PFSK-1 (cell line): ENCODE data around the gene HEXIM1.

Experiments
- FOXP2 ChIP-seq: optimal IDR thresholded peaks from 2 replicates; pipeline ENCODE3; 2011; ENCODE audit warnings: borderline replicate concordance, control low read depth, inconsistent platforms; ENCODE audit not compliant: insufficient read depth; ENCODE audit errors: extremely low read length, extremely low read depth
- POLR2AphosphoS5 ChIP-seq: IDR thresholded peaks from 2 replicates; pipeline ENCODE4 v1.6.1; 2012; ENCODE audit warnings: low read depth, mild to moderate bottlenecking, control low read depth, low read length, moderate library complexity
- SIN3A ChIP-seq: IDR thresholded peaks from 2 replicates; pipeline ENCODE4 v1.6.1; 2012; ENCODE audit warnings: mild to moderate bottlenecking, low read length, moderate library complexity, borderline replicate concordance; ENCODE audit not compliant: insufficient read depth
- TAF1 ChIP-seq: IDR thresholded peaks from 2 replicates; pipeline ENCODE4 v1.6.1; 2012; ENCODE audit warnings: low read length, control low read depth, borderline replicate concordance; ENCODE audit not compliant: insufficient read depth
- TF ChIP-seq, protein P1 (sequence below), 2 experiments: IDR thresholded peaks; 2 replicates each; pipeline versions ENCODE4 v1.6.1 to v1.8.0; 2011 to 2012; ENCODE audit warnings: low read depth in 2 of 2, low read length in 2 of 2, control low read depth in 1 of 2, inconsistent platforms in 1 of 2, mild to moderate bottlenecking in 1 of 2, moderate library complexity in 1 of 2; ENCODE audit not compliant: insufficient read depth in 1 of 2

HEXIM1 gene

DNA sequence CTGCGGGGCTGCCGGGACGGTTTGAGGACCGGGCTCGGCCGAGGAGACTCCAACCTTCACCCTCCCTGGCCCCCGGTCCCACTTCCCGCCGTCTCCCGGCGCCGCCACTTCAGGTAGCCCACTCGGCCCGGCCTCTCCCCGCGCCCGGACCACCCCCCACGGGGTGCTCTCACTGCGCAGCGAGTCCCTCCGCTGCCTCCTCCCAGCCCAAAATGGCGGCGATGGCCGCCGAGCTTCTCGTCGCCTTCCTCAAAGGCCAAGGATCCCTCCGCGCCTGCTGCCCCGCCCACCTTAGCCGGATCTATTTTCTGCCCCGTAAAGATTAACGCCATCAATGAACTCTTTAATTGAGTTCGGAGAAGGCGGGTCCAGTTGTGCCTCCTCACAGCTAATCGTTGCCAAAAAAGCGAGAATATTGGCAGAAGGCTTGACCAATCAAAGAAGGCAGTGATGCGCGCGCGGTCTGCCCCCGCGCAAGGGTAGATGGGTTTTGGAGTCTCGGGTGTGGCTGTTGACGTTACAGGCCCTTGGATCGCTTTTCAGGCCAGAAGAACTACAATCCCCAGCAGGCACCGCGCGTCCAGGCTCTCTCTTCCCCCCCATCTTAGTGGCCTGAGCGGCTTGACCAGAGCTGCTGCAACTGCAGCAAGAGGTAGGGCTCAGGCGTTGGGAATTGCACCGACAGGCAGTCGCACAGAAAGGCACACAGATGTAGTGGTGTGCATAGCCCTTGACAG lies 13.2 kb downstream of the HEXIM1 start, which contains the start of gene HEXIM2:
Gene HEXIM2 (plus strand): TSS at position 588 of the 737 bp plus-strand sequence. CDS start 919 bp downstream, outside the sequence.
- TF ChIP-seq FOXP2 (peak; percentile 39), POLR2AphosphoS5 (peak; percentile 87), TAF1 (peak; percentile 99), SIN3A (peak; percentile 60; the same call in 1 of the 2 replicates)
- TF ChIP-seq, protein P1, sequence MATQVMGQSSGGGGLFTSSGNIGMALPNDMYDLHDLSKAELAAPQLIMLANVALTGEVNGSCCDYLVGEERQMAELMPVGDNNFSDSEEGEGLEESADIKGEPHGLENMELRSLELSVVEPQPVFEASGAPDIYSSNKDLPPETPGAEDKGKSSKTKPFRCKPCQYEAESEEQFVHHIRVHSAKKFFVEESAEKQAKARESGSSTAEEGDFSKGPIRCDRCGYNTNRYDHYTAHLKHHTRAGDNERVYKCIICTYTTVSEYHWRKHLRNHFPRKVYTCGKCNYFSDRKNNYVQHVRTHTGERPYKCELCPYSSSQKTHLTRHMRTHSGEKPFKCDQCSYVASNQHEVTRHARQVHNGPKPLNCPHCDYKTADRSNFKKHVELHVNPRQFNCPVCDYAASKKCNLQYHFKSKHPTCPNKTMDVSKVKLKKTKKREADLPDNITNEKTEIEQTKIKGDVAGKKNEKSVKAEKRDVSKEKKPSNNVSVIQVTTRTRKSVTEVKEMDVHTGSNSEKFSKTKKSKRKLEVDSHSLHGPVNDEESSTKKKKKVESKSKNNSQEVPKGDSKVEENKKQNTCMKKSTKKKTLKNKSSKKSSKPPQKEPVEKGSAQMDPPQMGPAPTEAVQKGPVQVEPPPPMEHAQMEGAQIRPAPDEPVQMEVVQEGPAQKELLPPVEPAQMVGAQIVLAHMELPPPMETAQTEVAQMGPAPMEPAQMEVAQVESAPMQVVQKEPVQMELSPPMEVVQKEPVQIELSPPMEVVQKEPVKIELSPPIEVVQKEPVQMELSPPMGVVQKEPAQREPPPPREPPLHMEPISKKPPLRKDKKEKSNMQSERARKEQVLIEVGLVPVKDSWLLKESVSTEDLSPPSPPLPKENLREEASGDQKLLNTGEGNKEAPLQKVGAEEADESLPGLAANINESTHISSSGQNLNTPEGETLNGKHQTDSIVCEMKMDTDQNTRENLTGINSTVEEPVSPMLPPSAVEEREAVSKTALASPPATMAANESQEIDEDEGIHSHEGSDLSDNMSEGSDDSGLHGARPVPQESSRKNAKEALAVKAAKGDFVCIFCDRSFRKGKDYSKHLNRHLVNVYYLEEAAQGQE (IDR thresholded peaks at IDR 0.05; ENCODE audit: insufficient read depth in 1 of 2, low read depth in 2 of 2, low read length in 2 of 2), result peak; percentile 53 to 69; a peak in 1 of 4 replicates

DNA sequence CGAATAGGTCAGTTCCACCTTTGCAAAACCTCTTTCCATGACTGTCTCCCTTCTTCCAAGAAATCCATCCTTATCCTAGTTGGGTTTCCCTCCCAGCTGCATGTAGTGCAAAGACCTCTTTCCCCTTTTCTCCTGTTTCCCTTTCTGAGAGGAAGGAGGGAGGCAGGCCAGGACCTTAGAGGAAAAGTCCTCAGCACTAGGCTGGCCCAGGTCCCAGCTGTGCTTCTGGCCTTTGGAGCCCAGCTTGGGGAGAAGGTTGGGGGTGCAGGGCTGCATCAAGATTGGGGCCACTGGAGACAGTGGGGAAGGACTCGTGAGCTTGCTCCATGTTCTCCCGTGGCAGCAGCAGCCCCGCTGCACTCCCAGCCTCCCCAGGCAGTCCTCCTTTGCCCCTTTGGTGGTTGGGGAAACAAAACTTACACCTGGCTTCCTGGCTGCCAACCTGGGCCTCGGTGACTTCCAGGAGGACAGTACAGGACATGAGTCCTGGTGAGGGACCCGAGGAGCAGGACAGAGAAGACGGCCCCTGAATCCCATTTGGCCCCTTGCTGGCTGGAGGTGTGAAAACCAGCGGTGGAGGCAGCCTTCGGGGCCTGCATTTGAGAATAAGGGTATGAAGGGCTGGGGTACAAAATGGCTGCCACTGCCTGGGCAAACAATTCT lies 13.9 kb downstream of the HEXIM1 start:
- no peak for TF ChIP-seq TAF1
- TF ChIP-seq, protein P1 (IDR thresholded peaks at IDR 0.05; ENCODE audit: insufficient read depth in 1 of 2, low read depth in 2 of 2, low read length in 2 of 2), result no peak
- no peak for TF ChIP-seq POLR2AphosphoS5
- no peak for TF ChIP-seq SIN3A
- TF ChIP-seq FOXP2, result no peak

DNA sequence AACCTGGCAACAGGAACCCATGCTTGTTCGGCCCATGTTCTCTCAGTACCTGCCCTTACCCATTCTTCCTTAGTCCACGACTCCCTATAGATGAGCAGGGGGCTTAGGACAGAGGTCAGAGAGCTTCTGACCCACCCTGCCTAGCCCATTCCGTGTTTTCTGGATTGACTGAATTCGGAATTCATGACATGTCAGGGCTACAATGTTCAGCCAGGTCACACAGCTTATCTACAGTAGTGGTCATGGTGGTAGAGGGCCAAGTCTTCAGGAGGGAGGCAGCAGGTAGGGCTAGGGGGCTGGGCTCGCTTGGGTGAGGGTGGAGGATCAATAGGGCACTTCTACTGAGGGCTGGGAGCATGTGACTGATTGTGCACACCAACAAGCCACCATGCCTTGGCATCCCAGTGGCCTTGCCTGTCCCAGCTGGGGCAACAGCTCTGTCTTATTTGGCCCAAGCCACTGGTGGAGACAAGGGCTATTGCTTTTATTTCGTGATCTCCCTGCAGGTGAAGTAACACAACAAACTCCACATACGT lies 16.5 kb downstream of the HEXIM1 start:
- TF ChIP-seq SIN3A (no peak), FOXP2 (no peak), TAF1 (no peak)
- TF ChIP-seq, protein P1 (IDR thresholded peaks at IDR 0.05; ENCODE audit: insufficient read depth in 1 of 2, low read depth in 2 of 2, low read length in 2 of 2), result no peak

DNA sequence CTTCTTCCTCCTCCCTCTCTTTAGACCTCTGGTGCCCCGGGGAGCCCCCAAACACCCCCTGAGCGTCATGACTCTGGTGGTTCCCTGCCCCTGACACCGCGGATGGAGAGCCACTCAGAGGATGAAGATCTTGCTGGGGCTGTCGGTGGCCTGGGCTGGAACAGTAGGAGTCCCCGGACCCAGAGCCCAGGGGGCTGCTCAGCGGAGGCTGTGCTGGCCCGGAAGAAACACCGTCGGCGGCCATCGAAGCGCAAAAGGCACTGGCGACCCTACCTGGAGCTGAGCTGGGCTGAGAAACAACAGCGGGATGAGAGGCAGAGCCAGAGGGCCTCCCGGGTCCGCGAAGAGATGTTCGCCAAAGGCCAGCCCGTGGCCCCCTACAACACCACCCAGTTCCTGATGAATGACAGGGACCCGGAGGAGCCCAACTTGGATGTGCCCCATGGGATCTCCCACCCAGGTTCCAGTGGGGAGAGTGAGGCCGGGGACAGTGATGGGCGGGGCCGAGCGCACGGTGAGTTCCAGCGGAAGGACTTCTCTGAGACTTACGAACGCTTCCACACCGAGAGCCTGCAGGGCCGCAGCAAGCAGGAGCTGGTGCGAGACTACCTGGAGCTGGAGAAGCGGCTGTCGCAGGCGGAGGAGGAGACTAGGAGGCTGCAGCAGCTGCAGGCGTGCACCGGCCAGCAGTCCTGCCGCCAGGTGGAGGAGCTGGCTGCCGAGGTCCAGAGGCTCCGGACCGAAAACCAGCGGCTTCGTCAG lies 20.9 kb downstream of the HEXIM1 start:
- TF ChIP-seq, protein P1 (IDR thresholded peaks at IDR 0.05; ENCODE audit: insufficient read depth in 1 of 2, low read depth in 2 of 2, low read length in 2 of 2), result no peak
- TF ChIP-seq TAF1 (no peak), FOXP2 (no peak)
